ENCODE results near the gene AQP2.

Gene AQP2

DNA sequence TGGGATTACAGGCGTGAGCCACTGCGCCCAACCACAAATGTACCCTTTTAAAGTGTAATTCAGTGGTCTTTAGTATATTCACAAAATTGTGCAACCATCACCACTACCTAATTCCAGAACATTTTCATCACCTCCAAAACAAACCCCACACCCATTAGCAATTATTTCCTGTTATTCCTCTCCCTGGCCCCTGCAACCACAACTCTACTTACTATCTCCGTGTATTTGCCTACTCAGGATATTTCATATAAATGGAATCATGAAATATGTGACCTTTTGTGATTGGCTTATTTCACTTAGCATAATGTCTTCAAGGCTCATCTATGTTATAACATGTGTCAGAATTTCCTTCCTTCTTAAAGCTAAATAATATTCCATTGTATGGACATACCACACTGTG is 16.0 kb upstream of the AQP2 start:
- Histone ChIP-seq H3K79me2 (ENCODE audit: control insufficient read depth, low read length) (no peaks in the 10 kb centered on the region), H3K9me2 (replicated peaks; ENCODE audit: control insufficient read depth, low read length) (no peaks in the 10 kb centered on the region), H3K4me1 (ENCODE audit: control insufficient read depth, low read length) (no peaks in the 10 kb centered on the region), H3K4me3 (ENCODE audit: low read length) (no peak overlapping the region), H3K9me3 (ENCODE audit: control insufficient read depth, insufficient read depth, low read length) (no peaks in the 10 kb centered on the region), H4K20me1 (ENCODE audit: control insufficient read depth, insufficient read depth, low read depth, low read length) (no peaks in the 10 kb centered on the region), H3F3A (ENCODE audit: control insufficient read depth, insufficient read depth) (no peaks in the 10 kb centered on the region), H3K36me3 (ENCODE audit: control insufficient read depth, low read length) (no peaks in the 10 kb centered on the region), H3K4me2 (ENCODE audit: low read length) (no peak overlapping the region), H3K27ac (ENCODE audit: low read depth, low read length) (no peak overlapping the region), H3K27me3 (ENCODE audit: control insufficient read depth, low read length) (peaks cover 20% of the 10 kb centered on the region)
- no peak for TF ChIP-seq EZH2phosphoT487 (IDR thresholded peaks at IDR 0.05; ENCODE audit: borderline replicate concordance, low read length)
- TF ChIP-seq, protein P1, sequence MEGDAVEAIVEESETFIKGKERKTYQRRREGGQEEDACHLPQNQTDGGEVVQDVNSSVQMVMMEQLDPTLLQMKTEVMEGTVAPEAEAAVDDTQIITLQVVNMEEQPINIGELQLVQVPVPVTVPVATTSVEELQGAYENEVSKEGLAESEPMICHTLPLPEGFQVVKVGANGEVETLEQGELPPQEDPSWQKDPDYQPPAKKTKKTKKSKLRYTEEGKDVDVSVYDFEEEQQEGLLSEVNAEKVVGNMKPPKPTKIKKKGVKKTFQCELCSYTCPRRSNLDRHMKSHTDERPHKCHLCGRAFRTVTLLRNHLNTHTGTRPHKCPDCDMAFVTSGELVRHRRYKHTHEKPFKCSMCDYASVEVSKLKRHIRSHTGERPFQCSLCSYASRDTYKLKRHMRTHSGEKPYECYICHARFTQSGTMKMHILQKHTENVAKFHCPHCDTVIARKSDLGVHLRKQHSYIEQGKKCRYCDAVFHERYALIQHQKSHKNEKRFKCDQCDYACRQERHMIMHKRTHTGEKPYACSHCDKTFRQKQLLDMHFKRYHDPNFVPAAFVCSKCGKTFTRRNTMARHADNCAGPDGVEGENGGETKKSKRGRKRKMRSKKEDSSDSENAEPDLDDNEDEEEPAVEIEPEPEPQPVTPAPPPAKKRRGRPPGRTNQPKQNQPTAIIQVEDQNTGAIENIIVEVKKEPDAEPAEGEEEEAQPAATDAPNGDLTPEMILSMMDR (IDR thresholded peaks at IDR 0.05; ENCODE audit: low read depth, low read length, poor library complexity, severe bottlenecking) = no peak

DNA sequence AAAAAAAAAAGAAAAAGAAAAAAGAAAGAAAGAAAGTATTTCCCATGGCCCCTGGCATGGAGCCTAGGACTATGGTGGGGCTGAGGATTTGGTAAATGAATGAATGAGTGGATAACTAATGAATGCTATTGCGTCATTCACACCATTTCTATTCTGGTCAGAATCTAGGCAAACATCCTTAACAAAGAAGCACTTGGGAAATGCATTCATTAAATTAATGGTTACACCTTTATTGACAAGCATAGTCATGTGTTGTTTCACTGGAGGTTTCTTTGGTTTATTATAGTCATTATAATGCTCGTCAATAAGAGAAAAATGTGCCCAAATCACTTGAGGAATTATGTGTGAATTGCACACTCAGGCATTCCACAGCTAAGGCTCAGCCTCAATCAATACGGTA is 13.6 kb upstream of the AQP2 start:
- no peak overlapping the region for H3K4me3 ChIP-seq (ENCODE audit: low read length)
- H3K27me3 ChIP-seq (ENCODE audit: control insufficient read depth, low read length) = peaks cover 9% of the 10 kb centered on the region
- no peaks in the 10 kb centered on the region for H3K9me3 ChIP-seq (ENCODE audit: control insufficient read depth, insufficient read depth, low read length)
- no peaks in the 10 kb centered on the region for H3K36me3 ChIP-seq (ENCODE audit: control insufficient read depth, low read length)
- TF ChIP-seq, protein P1 (IDR thresholded peaks at IDR 0.05; ENCODE audit: low read depth, low read length, poor library complexity, severe bottlenecking) = no peak
- TF ChIP-seq EZH2phosphoT487 (IDR thresholded peaks at IDR 0.05; ENCODE audit: borderline replicate concordance, low read length) = no peak
- H3K4me2 ChIP-seq (ENCODE audit: low read length) = no peak overlapping the region
- H3F3A ChIP-seq (ENCODE audit: control insufficient read depth, insufficient read depth) = no peaks in the 10 kb centered on the region
- no peak overlapping the region for H3K27ac ChIP-seq (ENCODE audit: low read depth, low read length)
- no peaks in the 10 kb centered on the region for H3K9me2 ChIP-seq (replicated peaks; ENCODE audit: control insufficient read depth, low read length)
- H3K79me2 ChIP-seq (ENCODE audit: control insufficient read depth, low read length) = no peaks in the 10 kb centered on the region
- no peaks in the 10 kb centered on the region for H3K4me1 ChIP-seq (ENCODE audit: control insufficient read depth, low read length)
- H4K20me1 ChIP-seq (ENCODE audit: control insufficient read depth, insufficient read depth, low read depth, low read length) = no peaks in the 10 kb centered on the region

DNA sequence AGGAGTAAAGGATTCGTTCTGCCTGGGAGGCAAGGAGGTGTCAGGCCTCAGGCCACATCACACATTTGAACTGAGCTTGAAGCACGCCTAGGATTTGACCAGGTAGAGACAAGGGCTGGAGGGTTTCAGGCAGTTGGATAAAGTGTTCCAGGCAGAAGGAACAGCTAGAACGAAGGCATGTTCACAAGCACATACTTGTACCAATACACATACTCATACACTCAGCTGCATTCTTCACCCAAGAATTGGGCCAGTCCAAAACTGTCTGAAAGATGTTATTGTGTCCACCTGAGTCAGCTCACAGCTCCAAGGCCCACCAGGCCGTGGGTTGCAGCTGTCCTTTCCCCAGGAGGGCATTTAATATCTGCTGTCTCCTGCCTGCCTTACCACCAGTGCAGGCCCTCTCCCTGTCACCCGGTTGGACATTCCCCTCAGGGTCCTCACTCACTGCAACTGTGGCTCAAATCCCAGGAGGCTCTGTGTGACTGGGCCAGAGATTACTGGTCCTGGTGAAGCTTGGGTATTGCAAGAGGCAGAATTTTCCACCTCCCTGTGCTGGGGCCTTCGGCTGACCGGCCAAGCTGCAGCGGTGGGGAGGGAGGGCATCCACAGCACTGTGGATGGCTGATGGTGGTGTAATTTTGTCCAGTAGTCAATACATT is 12.8 kb upstream of the AQP2 start:
- Histone ChIP-seq H3K36me3 (ENCODE audit: control insufficient read depth, low read length) (no peaks in the 10 kb centered on the region), H3K9me3 (ENCODE audit: control insufficient read depth, insufficient read depth, low read length) (no peaks in the 10 kb centered on the region), H3F3A (ENCODE audit: control insufficient read depth, insufficient read depth) (no peaks in the 10 kb centered on the region), H3K27ac (ENCODE audit: low read depth, low read length) (no peak overlapping the region), H3K4me1 (ENCODE audit: control insufficient read depth, low read length) (no peaks in the 10 kb centered on the region), H3K4me3 (ENCODE audit: low read length) (no peak overlapping the region), H4K20me1 (ENCODE audit: control insufficient read depth, insufficient read depth, low read depth, low read length) (no peaks in the 10 kb centered on the region), H3K9me2 (replicated peaks; ENCODE audit: control insufficient read depth, low read length) (no peaks in the 10 kb centered on the region), H3K27me3 (ENCODE audit: control insufficient read depth, low read length) (peaks cover 7% of the 10 kb centered on the region), H3K4me2 (ENCODE audit: low read length) (no peak overlapping the region), H3K79me2 (ENCODE audit: control insufficient read depth, low read length) (no peaks in the 10 kb centered on the region)
- TF ChIP-seq EZH2phosphoT487 (IDR thresholded peaks at IDR 0.05; ENCODE audit: borderline replicate concordance, low read length) = no peak
- TF ChIP-seq, protein P1 (IDR thresholded peaks at IDR 0.05; ENCODE audit: low read depth, low read length, poor library complexity, severe bottlenecking) = no peak
